HG03342 (cell line): ENCODE results near the gene CLIC1.
A peak's percentile ranks its signal among the peaks of the same experiment; 100 is the strongest.

Source experiments
- ATAC-seq: cut with Tn5 transposase; IDR thresholded peaks from one replicate; pipeline ENCODE4 v1.9.1; 2021; ENCODE audit warnings: mild to moderate bottlenecking, moderate library complexity; ENCODE audit not compliant: unreplicated experiment

Gene CLIC1

GRCh38 chr6:31707701-31708100 lies 28.6 kb downstream of the CLIC1 start:
- no peak for ATAC-seq

- no peak for ATAC-seq
Measured at GRCh38 chr6:31706599-31706998, 29.7 kb downstream of the CLIC1 start, which contains the start of gene LY6G6F. LY6G6F (plus strand) TSS chr6:31706866; CDS start chr6:31706907, 41 bp downstream.

- no peak for ATAC-seq
Measured at GRCh38 chr6:31705931-31706330, 30.4 kb downstream of the CLIC1 start.

- peak; percentile 89 for ATAC-seq
Measured at GRCh38 chr6:31702819-31703716, 33.3 kb downstream of the CLIC1 start, which contains the start of gene ABHD16A. ABHD16A (minus strand) TSS chr6:31703324; CDS start chr6:31703281, 43 bp downstream.

- no peak for ATAC-seq
Measured at GRCh38 chr6:31702405-31702818, 33.9 kb downstream of the CLIC1 start.

GRCh38 chr6:31701666-31702404 lies 34.5 kb downstream of the CLIC1 start:
- ATAC-seq = no peak

GRCh38 chr6:31700740-31701401 lies 35.5 kb downstream of the CLIC1 start:
- no peak for ATAC-seq

- no peak for ATAC-seq
Measured at GRCh38 chr6:31697555-31697954, 38.8 kb downstream of the CLIC1 start.

- ATAC-seq = no peak
Measured at GRCh38 chr6:31693535-31693934, 42.8 kb downstream of the CLIC1 start.

GRCh38 chr6:31692886-31693285 lies 43.4 kb downstream of the CLIC1 start:
- ATAC-seq = no peak

GRCh38 chr6:31692353-31692752 lies 44.0 kb downstream of the CLIC1 start:
- no peak for ATAC-seq

GRCh38 chr6:31691564-31692108 lies 44.7 kb downstream of the CLIC1 start:
- ATAC-seq = no peak

- ATAC-seq = no peak
Measured at GRCh38 chr6:31691078-31691463, 45.3 kb downstream of the CLIC1 start.

- ATAC-seq = no peak
Measured at GRCh38 chr6:31690231-31691077, 45.9 kb downstream of the CLIC1 start.

- ATAC-seq = no peak
Measured at GRCh38 chr6:31689249-31690110, 46.9 kb downstream of the CLIC1 start.

- no peak for ATAC-seq
Measured at GRCh38 chr6:31687860-31688693, 48.3 kb downstream of the CLIC1 start.

GRCh38 chr6:31687321-31687720 lies 49.0 kb downstream of the CLIC1 start:
- ATAC-seq = no peak

GRCh38 chr6:31686483-31686882 lies 49.8 kb downstream of the CLIC1 start:
- ATAC-seq = no peak
